ENCODE results near the gene STX8.
"Not testable (repeated sequence)": the region's sequence is repeated elsewhere in the genome, so short reads cannot be mapped to it uniquely, and the experiment has no call there.

The STX8 gene

DNA sequence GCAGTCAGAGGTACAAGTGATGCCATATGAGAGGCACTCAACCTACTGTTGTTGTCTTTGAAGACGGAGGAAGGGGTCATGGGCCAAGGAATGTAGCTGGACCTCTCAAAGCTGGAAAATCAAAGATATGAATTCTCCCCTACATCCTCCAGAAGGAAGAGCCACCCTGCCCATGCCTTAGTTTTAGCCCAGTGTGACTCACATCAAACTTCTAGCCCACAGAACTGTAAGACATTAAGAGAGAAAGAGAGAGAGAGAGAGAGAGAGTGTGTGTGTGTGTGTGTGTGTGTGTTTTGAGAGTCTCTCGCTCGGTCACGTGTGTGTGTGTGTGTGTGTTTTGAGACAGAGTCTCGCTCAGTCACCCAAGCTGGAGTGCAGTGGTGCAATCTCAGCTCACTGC lies 87.1 kb downstream of the STX8 start:
- DNase-seq, result no peak

DNA sequence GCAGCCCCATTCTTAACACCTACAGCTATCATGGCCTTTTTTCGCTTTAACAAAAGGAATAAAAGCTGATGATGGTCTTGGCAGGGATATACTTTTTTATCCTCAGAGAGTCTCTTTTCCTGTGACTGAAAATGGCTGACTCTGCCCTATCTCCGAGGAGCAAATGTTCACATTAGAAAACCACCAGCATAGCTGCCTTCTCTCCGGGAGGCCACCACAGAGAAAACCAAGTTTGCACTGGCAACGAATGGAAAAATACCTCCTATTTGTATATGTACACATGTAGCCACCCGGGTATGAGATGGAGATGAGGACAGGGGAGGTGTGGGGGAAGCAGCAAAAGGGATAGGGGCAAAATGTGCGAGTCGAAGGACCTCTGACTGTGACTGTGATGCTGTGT lies 88.2 kb downstream of the STX8 start:
- no peak for DNase-seq

- DNase-seq, result no peak
These were observed 90.8 kb downstream of the STX8 start for GRCh38 chr17:9484789-9485188.

- DNase-seq, result no peak
These were observed 95.7 kb downstream of the STX8 start for GRCh38 chr17:9479964-9480363.

- no peak for DNase-seq
These were observed 96.7 kb downstream of the STX8 start for GRCh38 chr17:9478889-9479288.

DNA sequence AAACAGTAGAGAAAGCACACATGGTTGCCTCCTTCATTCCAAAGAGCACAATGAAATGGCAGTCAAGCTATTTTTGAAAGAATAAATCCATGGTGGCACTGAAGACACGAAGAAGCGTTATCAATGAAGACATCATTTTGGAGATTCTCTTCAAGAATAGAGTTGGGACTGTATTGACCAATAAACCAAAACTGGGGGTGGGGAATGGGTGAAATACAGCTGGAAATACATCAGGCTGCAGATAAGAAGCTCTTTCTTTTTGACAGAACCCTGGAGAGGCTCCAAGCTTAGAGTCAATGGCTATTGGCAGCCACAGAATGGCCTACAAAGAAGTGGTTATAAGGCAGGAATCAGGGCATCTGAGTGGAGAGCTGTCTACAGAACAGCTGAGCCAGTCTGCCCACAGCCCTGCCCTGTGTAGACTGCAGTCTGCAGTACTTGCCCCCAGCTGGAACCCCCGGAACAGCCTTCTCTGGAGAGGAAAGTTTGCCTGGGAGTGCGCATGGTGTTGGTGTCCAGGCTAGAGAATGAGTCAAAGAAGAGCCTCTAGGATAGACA lies 100.4 kb downstream of the STX8 start:
- DNase-seq, result no peak

DNA sequence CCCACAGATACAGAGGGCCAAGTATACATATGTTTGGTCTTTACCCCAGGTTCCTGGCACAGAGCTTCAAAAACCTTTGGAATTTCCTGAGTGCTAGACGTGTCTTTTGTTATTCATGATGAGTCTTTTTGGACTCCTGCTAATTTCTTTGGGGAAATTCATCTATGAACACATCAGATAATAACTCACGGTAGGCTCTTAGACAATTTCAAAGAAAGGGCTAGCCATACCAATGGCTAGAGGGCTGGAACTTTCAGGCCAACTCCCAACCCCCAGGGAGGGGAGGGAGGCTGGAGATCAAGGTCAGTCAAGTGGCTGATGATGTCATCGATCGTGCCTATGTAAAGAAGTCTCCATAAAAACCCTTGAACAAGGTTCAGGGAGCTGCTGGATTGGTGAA lies 101.9 kb downstream of the STX8 start:
- no peak for DNase-seq

DNA sequence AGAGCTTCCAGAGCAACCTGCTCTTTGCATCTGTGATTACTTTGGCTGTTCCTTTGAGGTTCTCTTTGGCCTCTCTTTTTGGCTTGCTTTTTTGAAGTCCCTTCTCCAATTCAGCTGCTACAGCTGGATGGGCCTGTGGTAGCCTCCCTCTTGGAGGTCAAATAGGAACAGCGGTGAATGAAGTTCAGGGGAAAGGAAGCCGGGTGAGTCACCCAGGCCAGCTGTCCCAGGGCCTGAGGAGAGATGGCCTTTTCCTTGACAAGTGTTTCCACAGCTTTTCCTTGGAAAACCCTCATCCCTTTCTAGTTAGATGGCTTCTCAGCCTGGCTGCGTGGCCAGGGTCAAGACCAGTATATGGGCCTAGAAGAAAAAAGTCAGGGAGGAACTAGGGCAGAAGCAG lies 103.1 kb downstream of the STX8 start:
- DNase-seq, result no peak

GRCh38 chr17:9472094-9472493 lies 103.5 kb downstream of the STX8 start:
- DNase-seq, result no peak

DNA sequence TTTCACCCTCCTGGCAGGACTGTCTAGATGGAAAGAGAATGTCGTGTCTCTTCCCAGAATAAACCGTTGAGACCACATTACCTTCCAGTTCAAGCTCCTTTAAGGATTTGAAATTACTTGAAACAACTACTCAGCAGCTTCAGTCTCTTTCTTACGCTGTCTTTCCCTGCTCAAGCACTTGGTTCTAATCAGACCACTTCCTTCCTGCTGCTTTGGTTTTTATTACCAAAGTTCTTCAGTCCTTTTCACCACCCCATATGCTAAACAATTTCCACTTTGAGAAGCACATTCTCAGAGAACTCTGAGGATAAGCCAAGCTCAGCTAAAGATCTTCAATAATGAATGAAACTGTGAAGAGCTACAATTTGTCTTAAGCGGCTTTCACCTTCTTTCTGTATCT lies 105.4 kb downstream of the STX8 start:
- DNase-seq, result no peak

DNA sequence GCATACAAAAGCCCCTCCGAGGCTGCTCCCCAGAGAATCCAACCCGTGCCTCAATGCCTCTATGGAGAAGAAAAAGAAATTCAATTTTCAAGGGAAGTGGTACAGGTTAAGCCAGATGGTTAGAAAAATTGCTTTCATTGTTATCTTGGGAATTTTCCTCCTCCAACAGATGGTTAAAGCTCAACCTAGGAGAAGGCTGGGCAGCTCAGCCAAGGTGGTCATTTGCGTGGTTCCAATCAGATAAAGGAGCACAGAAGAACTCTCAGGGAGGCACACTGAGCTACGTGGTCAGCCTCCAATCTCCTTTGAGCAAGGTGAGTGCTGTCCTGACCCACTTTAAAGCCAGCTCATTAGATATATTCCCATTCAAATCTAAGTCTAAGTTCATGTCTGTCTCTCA lies 106.7 kb downstream of the STX8 start:
- DNase-seq, result no peak

GRCh38 chr17:9468532-9468931 lies 107.1 kb downstream of the STX8 start:
- no peak for DNase-seq

DNA sequence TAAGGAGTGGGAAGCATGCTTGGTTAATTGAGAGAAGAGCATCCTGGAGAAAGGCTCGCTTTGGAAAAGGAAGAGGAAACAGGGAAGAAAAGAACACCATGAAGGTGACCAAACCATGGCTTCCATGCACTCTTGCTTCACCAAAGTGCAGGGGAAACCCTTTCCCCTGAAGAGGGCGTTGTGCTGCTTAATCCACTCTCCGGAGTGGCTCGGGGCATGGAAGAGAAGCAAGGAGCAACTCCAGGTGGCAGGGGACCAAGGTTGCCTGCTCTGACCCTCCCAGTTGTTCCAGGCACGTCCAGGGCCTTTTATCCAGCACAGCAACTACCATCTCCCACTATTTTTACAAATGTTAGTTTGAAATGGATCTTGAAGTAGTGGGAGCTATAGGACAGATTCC lies 108.1 kb downstream of the STX8 start:
- DNase-seq, result no peak

- no peak for DNase-seq
These were observed 110.3 kb downstream of the STX8 start for GRCh38 chr17:9465210-9465921.

DNA sequence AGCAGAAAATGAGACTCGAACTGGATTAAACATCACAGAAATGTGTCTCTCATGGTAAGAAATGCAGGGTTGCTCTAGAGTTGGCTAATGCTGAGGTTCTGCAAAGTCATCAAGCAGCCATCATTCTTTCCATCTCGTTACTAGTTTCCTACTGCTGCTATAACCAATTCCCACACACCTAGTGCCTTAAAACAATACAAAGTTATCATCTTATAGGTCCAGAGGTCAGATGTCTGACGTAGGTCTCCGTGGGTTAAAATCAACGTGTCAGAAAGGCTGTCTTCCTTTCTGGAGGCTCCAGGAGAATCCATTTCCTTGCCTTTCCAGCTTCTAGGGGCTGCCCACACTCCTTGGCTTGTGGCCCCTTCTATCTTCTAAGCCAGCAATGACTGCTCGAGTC lies 118.6 kb downstream of the STX8 start:
- DNase-seq, result no peak

- no peak for DNase-seq
These were observed 119.3 kb downstream of the STX8 start for GRCh38 chr17:9456330-9456729.

GRCh38 chr17:9451934-9452333 lies 123.7 kb downstream of the STX8 start:
- no peak for DNase-seq

DNA sequence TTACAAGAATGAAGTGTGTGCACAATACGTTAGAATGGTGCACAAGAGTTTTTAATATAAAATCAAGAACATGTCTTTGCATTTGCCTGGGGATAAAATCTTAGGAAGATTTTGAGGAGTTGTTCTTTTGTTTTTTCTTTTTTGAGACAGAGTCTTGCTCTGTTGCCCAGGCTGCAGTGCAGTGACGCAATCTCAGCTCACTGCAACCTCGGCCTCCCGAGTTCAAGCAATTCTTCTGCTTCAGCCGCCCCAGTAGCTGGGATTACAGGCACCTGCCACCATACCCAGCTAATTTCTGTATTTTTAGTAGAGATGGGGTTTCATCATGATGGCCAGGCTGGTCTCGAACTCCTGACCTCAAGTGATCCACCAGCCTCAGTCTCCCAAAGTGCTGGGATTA lies 128.3 kb downstream of the STX8 start:
- not testable (repeated sequence) for DNase-seq

GRCh38 chr17:9446528-9446927 lies 129.1 kb downstream of the STX8 start:
- DNase-seq, result no peak

DNA sequence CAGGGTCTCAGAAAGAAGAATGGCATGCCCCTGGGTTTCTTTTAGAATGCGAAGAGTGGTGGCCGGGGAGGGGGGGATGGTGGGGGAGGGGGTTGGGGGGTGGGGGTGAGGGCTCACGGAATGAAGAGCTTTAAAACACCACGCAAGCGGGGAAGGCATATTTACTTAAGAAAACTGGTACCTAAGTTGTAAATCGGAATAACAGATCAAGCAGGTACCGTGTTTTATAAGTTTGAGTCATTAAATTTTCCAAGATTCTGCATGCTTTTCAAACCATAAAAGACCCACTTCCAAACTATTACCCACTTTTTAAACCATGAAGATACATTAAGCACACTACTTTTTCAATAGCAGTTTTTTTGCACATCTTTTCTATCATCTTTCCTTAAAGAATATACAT lies 130.2 kb downstream of the STX8 start:
- no peak for DNase-seq

- DNase-seq, result no peak
These were observed 130.9 kb downstream of the STX8 start for GRCh38 chr17:9444687-9445086.

DNA sequence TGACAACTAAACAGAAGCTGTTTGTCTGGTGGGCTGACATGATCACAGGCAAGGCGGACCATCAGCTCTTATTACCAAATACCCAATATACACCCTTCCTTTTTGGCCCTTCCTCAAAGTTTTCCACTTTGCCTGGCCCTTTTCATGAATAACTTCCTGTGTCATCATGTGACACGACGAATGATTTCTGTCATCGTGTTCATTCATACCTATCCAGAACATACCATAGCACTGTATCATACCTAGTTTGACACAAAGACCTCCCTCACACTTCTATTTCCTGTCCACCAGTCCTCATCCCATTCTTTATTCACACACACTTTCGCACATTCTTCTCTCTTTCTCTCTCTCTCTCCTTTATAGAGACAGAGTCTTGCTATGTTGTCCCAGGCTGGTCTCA lies 131.8 kb downstream of the STX8 start:
- DNase-seq, result no peak

- no peak for DNase-seq
These were observed 135.8 kb downstream of the STX8 start for GRCh38 chr17:9439851-9440250.

- no peak for DNase-seq
These were observed 139.0 kb downstream of the STX8 start for GRCh38 chr17:9436630-9437029.

DNA sequence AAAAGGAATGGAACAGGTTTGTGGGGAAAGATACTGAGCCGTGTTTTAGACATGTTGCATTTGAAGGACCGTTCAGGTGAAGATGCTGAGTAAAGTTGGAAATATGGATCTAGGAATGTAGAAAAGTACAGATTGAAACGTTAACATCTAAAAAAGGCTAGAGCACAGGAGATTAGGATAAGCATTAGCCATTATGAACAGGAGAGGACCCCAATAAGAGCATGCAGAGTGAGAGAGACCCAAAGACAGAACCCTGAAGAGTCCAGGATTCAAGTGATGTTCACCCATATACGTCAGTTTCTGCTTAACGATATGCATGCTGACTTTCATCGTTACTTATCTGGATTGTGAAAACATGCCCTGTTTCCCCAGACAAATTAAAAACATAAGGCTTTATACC lies 140.5 kb downstream of the STX8 start:
- no peak for DNase-seq
